NCI-H146 treated with DMSO at 0.1 percent for 48 hours (cell line): Measurements from ENCODE around the gene WDR18.
"Not testable (repeated sequence)": the region's sequence is repeated elsewhere in the genome, so short reads cannot be mapped to it uniquely, and the experiment has no call there.

ENCODE experiments used
- DNase-seq: peaks from one replicate; lab custom pipeline; 2025; ENCODE audit not compliant: unreplicated experiment; lab: John Stamatoyannopoulos, UW

WDR18 gene

GRCh38 chr19:1018932-1019615 lies 34.9 kb downstream of the WDR18 start:
- DNase-seq: no peak

GRCh38 chr19:1019616-1019961 lies 35.4 kb downstream of the WDR18 start:
- DNase-seq: no peak

- DNase-seq: no peak
These were observed 36.1 kb downstream of the WDR18 start for GRCh38 chr19:1019980-1020867.

- DNase-seq: peak; percentile 81
These were observed 36.8 kb downstream of the WDR18 start, which contains the start of gene TMEM259 for GRCh38 chr19:1020868-1021425. Gene TMEM259 (minus strand): TSS chr19:1021123. CDS start chr19:1020996, 127 bp downstream.

- not testable (repeated sequence) for DNase-seq
These were observed 39.7 kb downstream of the WDR18 start for GRCh38 chr19:1023883-1024188.

DNA sequence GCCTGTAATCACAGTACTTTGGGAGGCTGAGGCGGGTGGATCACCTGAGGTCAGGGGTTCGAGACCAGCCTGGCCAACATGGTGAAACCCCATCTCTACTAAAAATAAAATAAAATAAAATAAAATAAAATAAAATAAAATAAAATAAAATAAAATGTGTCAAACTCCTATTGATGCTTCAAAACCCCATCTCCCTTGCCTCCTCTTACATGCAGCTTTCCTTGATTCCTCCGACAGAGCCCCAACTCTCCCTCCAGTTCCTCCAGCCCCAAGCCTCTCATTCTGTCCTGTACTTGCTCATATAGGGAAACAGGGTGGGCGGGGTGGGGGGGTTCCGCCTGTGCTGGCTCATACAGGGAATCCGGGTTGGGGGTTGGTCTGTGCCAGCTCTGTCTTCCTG lies 40.9 kb downstream of the WDR18 start:
- not testable (repeated sequence) for DNase-seq

- no peak for DNase-seq
These were observed 42.0 kb downstream of the WDR18 start, which contains the start of gene CNN2 for GRCh38 chr19:1025960-1026782. Gene CNN2 (plus strand): TSS chr19:1026608. CDS start chr19:1026662, 54 bp downstream.

DNA sequence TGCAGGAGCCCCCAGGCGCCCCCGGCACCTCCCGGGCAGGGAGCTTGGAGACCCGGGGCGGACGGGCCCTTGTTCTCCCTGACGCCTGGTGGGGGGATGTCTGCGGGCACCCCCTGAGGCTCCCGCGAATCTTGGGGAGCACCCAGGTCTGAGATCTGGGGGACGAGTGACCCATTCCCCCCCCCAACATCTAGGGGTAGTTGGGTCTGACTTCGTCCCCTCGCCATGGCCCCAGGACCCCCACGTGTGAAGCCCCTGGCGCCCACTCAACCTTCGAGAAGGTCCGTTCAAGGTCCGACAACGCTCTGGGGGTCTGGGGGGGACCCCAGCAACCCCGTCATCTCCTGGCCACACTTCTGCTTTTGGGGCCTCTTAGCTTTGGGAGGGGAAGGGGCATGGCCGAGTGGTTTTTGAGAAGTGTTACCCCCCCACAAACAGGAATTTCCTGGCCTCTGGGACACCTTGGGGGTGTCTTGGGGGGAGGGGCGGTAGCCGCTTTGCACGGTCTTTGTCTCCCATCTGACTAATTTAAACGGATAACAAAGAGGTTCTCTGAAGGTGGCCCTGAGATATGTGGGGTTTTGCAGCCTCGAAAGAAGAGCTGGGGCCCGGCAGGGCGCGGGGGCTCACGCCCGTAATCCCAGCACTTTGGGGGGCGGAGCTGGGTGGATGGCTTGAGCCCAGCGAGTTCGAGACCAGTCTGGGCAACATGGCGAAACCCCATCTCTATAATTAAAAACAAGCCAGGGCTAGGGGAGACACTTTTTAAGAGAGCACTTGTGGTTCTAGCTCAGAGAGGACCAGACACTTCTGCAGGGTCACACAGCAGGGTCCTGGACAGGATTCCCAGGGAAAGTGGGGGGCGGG lies 42.9 kb downstream of the WDR18 start:
- no peak for DNase-seq

- no peak for DNase-seq
These were observed 43.5 kb downstream of the WDR18 start for GRCh38 chr19:1027650-1028061.

DNA sequence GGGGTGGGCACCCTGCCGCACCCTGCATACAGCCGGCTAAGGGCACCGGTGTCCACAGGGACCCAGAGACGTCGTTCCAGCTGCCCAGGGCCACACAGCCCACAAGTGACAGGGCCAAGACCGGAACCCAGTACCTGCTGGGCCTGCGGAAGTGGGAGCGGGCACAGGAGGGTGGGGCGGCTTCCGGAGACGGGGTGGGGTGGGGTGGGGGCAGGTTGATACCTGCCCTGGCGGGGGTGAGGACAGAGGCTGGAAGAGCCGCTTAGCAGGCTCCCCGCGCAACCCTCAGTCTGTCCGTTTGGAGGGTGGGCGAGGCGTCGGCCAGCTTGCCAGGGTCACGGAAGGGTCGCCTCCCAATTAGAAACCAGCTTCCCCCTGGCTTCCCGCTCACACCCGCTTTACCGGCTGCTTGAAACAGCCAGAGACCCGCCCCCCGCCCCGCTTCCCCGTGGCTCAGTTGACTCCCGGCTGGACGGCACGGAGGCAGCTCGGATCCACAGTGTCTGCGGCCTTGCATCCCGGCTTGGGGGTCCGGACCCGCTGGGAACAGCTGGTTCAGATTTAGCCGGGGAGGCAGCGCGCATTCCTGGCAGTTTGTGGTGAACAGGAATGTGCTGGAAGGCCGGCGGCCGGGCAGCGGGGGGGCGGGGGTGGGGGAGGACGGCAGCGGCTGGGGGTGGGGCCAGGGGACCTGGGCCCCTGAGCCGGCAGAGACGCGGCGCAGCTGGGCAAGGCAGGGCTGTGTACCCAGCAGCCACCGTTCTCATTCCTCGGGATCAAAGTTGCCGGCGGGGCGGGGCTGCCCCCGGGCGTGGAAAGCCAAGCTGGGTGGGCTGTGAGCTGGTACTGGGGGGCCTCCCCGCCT lies 44.1 kb downstream of the WDR18 start:
- DNase-seq: no peak

GRCh38 chr19:1032264-1032867 lies 48.2 kb downstream of the WDR18 start:
- no peak for DNase-seq

- no peak for DNase-seq
These were observed 52.0 kb downstream of the WDR18 start for GRCh38 chr19:1035998-1036621.

DNA sequence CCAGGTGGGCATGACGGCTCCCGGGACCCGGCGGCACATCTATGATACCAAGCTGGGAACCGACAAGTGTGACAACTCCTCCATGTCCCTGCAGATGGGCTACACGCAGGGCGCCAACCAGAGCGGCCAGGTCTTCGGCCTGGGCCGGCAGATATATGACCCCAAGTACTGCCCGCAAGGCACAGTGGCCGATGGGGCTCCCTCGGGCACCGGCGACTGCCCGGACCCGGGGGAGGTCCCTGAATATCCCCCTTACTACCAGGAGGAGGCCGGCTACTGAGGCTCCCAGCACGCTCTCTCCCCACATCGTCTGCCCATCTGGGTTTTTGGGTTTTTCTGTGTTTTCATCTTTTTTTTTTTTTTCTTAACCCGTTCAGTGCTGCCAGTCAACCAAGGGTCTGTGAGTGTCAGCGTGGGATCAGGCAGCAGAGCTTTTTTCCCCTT lies 53.5 kb downstream of the WDR18 start:
- no peak for DNase-seq

DNA sequence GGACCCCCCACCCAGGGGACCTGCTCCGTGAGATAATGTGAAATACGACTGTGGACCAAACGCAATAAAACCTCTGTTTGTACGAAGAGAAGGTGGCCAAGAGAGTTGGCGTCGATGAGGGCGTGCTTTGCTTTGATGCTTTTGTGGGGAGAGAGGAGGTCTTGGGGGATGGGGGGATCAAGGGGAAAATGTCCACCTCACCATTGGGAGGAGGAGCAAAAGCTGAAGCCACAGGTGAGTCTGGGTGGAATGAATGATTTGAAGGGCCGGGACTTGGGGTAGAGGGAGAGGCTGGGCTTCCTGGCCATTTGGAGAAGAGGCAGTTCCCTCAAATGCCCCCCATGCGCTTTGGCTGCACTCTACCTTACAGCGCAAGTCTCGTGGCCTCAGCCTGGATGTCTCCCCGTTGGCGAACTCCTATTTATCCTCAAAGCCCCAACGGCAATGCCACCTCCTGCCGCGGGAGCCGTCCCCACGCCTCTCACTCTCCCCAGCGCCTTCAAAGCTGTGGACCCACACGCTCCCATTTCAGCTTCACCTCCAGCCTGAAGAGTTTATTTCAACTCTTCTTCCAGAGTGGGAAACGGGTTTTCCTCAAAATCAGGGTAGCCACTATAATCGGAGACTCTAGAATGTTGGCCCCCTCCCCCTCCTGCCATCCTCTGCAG lies 55.0 kb downstream of the WDR18 start:
- no peak for DNase-seq

DNA sequence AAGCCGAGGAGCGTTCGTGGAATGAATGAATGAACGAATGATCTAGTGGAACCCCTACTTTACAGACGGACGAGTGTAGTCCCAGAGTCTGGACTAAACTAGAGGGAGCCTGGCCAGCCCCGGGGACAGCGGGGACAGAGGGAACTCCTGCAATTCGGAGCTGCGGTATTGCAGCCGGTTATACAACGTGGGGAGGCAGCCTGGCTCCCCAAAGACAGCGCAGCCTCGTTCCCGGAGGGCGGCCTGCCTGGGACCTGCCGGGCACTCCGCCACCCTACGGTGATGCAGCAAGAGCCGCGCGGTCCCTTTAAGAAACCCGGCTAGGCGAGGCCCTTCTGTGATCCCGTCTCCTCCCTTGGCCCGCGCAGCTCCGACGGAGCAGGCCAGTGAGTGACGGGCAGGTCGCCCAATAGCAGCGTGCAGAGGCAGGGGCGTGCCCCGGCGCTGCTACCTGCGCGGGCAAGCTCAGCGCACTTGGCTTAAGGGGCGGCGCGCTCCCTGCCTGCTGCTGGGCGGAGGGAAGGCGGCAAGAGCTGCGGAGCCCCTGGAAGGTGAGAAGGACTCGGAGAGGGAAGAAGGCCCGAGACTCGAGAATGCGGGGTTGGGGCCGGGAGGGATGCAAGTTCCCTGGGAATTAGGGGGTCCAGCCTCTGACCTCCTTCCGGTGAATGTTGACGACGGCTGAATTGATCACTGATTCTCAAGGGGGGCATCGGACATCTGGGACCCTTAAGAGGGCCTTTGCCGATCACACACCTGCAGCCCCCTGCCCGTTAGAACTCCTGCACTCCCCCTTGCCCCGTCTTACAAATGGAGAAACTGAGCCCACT lies 55.7 kb downstream of the WDR18 start, which contains the start of gene ABCA7:
Gene ABCA7, plus strand, starts transcription at position 462 of the 830 bp plus-strand sequence. CDS start 1,255 bp downstream, outside the sequence.
- DNase-seq: peak; percentile 80

DNA sequence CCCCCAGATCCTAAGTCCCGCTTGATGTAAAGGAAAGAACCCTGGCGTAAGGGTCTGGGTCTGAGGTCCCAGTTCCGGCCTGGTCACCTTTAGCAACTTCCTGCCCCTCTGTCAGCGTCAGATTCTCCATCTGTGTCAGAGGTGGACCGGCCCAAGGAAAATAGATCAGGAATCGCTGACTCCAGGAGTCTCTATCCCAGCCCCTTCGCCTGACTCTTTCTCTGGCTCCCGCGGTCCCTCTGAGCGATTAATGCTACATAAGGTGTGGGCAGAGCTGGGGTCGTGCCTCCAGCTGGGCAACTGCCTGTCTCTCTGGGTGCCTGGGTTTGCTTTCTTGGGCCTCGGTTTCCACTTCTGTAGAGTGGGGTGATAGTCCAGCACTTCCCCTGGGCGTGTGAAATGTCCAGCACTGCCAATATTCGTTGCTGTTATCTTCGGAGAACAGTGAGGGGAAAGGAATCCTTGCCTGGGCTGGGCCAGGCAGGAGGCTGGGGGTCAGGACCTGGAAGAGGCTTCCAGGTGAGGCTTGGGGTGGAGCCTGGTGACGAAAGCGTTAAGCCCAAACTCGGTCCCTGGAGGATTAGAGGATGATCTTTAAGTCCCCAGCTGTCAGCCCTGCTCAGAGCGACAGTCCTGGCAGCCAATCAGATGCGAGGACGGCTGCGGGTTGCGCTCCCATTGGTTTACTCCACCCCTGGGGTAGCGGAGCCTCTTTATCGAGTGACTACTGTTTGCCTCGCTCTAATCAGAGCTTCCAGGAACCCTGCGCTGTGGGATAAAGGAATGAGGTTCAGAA lies 56.5 kb downstream of the WDR18 start:
- DNase-seq: peak; percentile 44
